ENCODE results near the gene SBF2. TPM values are rescaled to one million over a fixed set of nuclear protein-coding genes. Genes with fewer than 3 reads are reported as not detected.

The SBF2 gene
- total and polyA plus RNA-seq, 2 of the 13 experiments (the other 11 are each of a cell fraction or from before 2014, with no cell fraction given), result 24.0 to 45.8 TPM

- no peak for TF ChIP-seq ZNF878 (CRISPR knock-in tag; IDR thresholded peaks at IDR 0.05)
- no peak for TF ChIP-seq PLRG1 (conservative IDR thresholded peaks at IDR 0.05)
- no peak for TF ChIP-seq ZBTB7A (CRISPR knock-in tag; IDR thresholded peaks at IDR 0.05)
- 0 out of 2 replicates have a peak, but pooled peaks have one; percentile 75 for TF ChIP-seq ZNF17 (CRISPR knock-in tag; IDR thresholded peaks at IDR 0.05)
- peak; percentile 69; the same call in 1 of the 2 replicates for TF ChIP-seq TFDP1 (CRISPR knock-in tag; IDR thresholded peaks at IDR 0.05; ENCODE audit: borderline replicate concordance)
- TF ChIP-seq ZSCAN20 (CRISPR knock-in tag; IDR thresholded peaks at IDR 0.05; ENCODE audit: borderline replicate concordance), result 0 out of 2 replicates have a peak, but pooled peaks have one; percentile 54
- peak; percentile 46 for TF ChIP-seq ZNF451 (CRISPR knock-in tag; IDR thresholded peaks at IDR 0.05)
- TF ChIP-seq ZNF180 (CRISPR knock-in tag; IDR thresholded peaks at IDR 0.05; ENCODE audit: borderline replicate concordance, low read depth), result peak; percentile 59; the same call in 1 of the 2 replicates
- TF ChIP-seq ZBTB7B (CRISPR knock-in tag; IDR thresholded peaks at IDR 0.05), result peak; percentile 17
- peak; percentile 60; the same call in 1 of the 2 replicates for TF ChIP-seq SALL2 (CRISPR knock-in tag; IDR thresholded peaks at IDR 0.05)
- peak; percentile 59; the same call in 1 of the 2 replicates for TF ChIP-seq NR1H2 (CRISPR knock-in tag; IDR thresholded peaks at IDR 0.05; ENCODE audit: borderline replicate concordance, low read depth)
- peak; percentile 17; the same call in 1 of the 2 replicates for TF ChIP-seq ZNF614 (CRISPR knock-in tag; IDR thresholded peaks at IDR 0.05; ENCODE audit: borderline replicate concordance)
- TF ChIP-seq ZNF136 (CRISPR knock-in tag; IDR thresholded peaks at IDR 0.05; ENCODE audit: low read depth), result peak; percentile 31; the same call in 1 of the 2 replicates
- TF ChIP-seq HDAC1 (CRISPR knock-in tag; IDR thresholded peaks at IDR 0.05), result peak; percentile 68
- TF ChIP-seq TIGD3 (CRISPR knock-in tag; IDR thresholded peaks at IDR 0.05; ENCODE audit: borderline replicate concordance), result 0 out of 2 replicates have a peak, but pooled peaks have one; percentile 22
- TF ChIP-seq U2AF1 (optimal IDR thresholded peaks at IDR 0.05; ENCODE audit: low read depth, low read length), result peak; percentile 48
- no peak for TF ChIP-seq TEF (CRISPR knock-in tag; IDR thresholded peaks at IDR 0.05)
- 0 out of 2 replicates have a peak, but pooled peaks have one; percentile 18 for TF ChIP-seq ZNF263 (CRISPR knock-in tag; IDR thresholded peaks at IDR 0.05)
- TF ChIP-seq HOXA3 (CRISPR knock-in tag; IDR thresholded peaks at IDR 0.05), result peak; percentile 22
- TF ChIP-seq POLR2AphosphoS2 (IDR thresholded peaks at IDR 0.05; ENCODE audit: low read depth, low read length), result no peak
- no peak for TF ChIP-seq SRF (IDR thresholded peaks at IDR 0.05; ENCODE audit: low read depth, low read length)
- TF ChIP-seq ZUFSP (CRISPR knock-in tag; IDR thresholded peaks at IDR 0.05; ENCODE audit: borderline replicate concordance), result no peak
- peak; percentile 7; the same call in 1 of the 2 replicates for TF ChIP-seq CTCF (CRISPR knock-in tag; IDR thresholded peaks at IDR 0.05)
Observed at GRCh38 chr11:10305262-10305963, 11.4 kb upstream of the SBF2 start (continued).
